CD4-positive, alpha-beta T cell treated with Interleukin-21 for 1 hour (primary cell): Measurements from ENCODE around the gene MAN1C1.
"Not testable (repeated sequence)": the region's sequence is repeated elsewhere in the genome, so short reads cannot be mapped to it uniquely, and the experiment has no call there.

Experiments
- DNase-seq: peaks from one replicate; pipeline ENCODE4 v3.0.0-alpha.2; 2020

Gene MAN1C1

GRCh38 chr1:25657883-25658760 is 41.5 kb downstream of the MAN1C1 start:
- no peak for DNase-seq

- no peak for DNase-seq
These were observed 42.3 kb downstream of the MAN1C1 start for GRCh38 chr1:25658791-25659431.

- no peak for DNase-seq
These were observed 44.6 kb downstream of the MAN1C1 start for GRCh38 chr1:25661043-25661815.

- DNase-seq, result no peak
These were observed 45.5 kb downstream of the MAN1C1 start for GRCh38 chr1:25662061-25662460.

GRCh38 chr1:25662959-25663358 is 46.4 kb downstream of the MAN1C1 start:
- not testable (repeated sequence) for DNase-seq

GRCh38 chr1:25664357-25665199 is 48.0 kb downstream of the MAN1C1 start:
- no peak for DNase-seq

GRCh38 chr1:25666460-25666859 is 49.9 kb downstream of the MAN1C1 start:
- DNase-seq, result no peak

- DNase-seq, result no peak
These were observed 52.5 kb downstream of the MAN1C1 start for GRCh38 chr1:25668931-25669573.

GRCh38 chr1:25669781-25670567 is 53.4 kb downstream of the MAN1C1 start:
- no peak for DNase-seq

- DNase-seq, result no peak
These were observed 55.3 kb downstream of the MAN1C1 start for GRCh38 chr1:25671929-25672328.

GRCh38 chr1:25672763-25673409 is 56.3 kb downstream of the MAN1C1 start:
- no peak for DNase-seq

- DNase-seq, result no peak
These were observed 56.9 kb downstream of the MAN1C1 start for GRCh38 chr1:25673456-25673855.

- DNase-seq, result no peak
These were observed 57.6 kb downstream of the MAN1C1 start for GRCh38 chr1:25673962-25674806.

GRCh38 chr1:25674807-25675084 is 58.2 kb downstream of the MAN1C1 start:
- no peak for DNase-seq

GRCh38 chr1:25675729-25676476 is 59.3 kb downstream of the MAN1C1 start:
- peak; percentile 73 for DNase-seq

- peak; percentile 13 for DNase-seq
These were observed 59.9 kb downstream of the MAN1C1 start for GRCh38 chr1:25676488-25676887.

GRCh38 chr1:25677193-25677773 is 60.7 kb downstream of the MAN1C1 start:
- DNase-seq, result peak; percentile 32

GRCh38 chr1:25679171-25679570 is 62.6 kb downstream of the MAN1C1 start:
- no peak for DNase-seq

GRCh38 chr1:25680701-25681100 is 64.1 kb downstream of the MAN1C1 start:
- DNase-seq, result no peak
